Measurements from ENCODE around the gene CCDC88B. TPM values are rescaled to one million over a fixed set of nuclear protein-coding genes. Genes with fewer than 3 reads are reported as not detected.

The CCDC88B gene
- total RNA-seq, 1 experiment from 2014 or later: 3.6 TPM

GRCh38 chr11:64304032-64304315, 36.0 kb upstream of the CCDC88B start:
- peaks cover 26% of the 10 kb centered on the region for H3K4me1 ChIP-seq
- DNase-seq: no peak
- intact Hi-C loops (cut with micrococcal nuclease; ENCODE audit: unreplicated experiment): loop anchor here (1.0 to 2.0 kb wide), 3 partner anchors 19 to 63 kb away; partner anchors contain the start of genes BAD, FKBP2, GPR137 and PLCB3
- POLR2A ChIA-PET: interaction anchor here (0.6 to 3.5 kb wide), 7 partner anchors 13 to 1472 kb away, joined by 4 to 86 read pairs (median 9); partner anchors contain the start of genes FKBP2, NUDT22, PRDX5 and STX5
- peaks cover 3% of the 10 kb centered on the region; the same call in 1 of the 2 replicates for H3K36me3 ChIP-seq (ENCODE audit: control insufficient read depth, insufficient read depth, low read length)
- H3K4me3 Mint-ChIP-seq (ENCODE audit: unreplicated experiment): peak overlapping the region; percentile 97
- H3K4me3 ChIP-seq (ENCODE audit: low read depth, low read length): peak overlapping the region; percentile 65
- CTCF ChIA-PET: interaction anchor here (0.7 to 5.8 kb wide), 14 partner anchors 11 to 805 kb away, joined by 3 to 61 read pairs (median 8); partner anchors contain the start of genes BAD, FKBP2, GPR137 and NUDT22
- H3K36me3 Mint-ChIP-seq (ENCODE audit: insufficient read depth, unreplicated experiment): peaks cover 44% of the 10 kb centered on the region
- no peaks in the 10 kb centered on the region for H3K27me3 ChIP-seq (replicated peaks; ENCODE audit: control insufficient read depth, insufficient read depth, low read length)
- no peak for TF ChIP-seq CTCF (IDR thresholded peaks at IDR 0.05; ENCODE audit: insufficient read depth in 1 of 2, low read depth in 1 of 2, low read length in 1 of 2, severe bottlenecking in 1 of 2, unreplicated experiment in 1 of 2)
- H3K9me3 ChIP-seq: no peaks in the 10 kb centered on the region
- H3K4me1 Mint-ChIP-seq (ENCODE audit: low read depth, unreplicated experiment): peaks cover 9% of the 10 kb centered on the region
- no peaks in the 10 kb centered on the region for H3K9me3 Mint-ChIP-seq (ENCODE audit: unreplicated experiment)
- H3K27me3 Mint-ChIP-seq (ENCODE audit: insufficient read depth, unreplicated experiment): no peaks in the 10 kb centered on the region
- no TSS peak for BruUV-seq (replicated peaks)
- H3K27ac Mint-ChIP-seq (ENCODE audit: unreplicated experiment): peak overlapping the region; percentile 99

- BruUV-seq (replicated peaks): TSS peak; percentile 98
- H3K4me1 ChIP-seq: peaks cover 28% of the 10 kb centered on the region
- H3K27ac Mint-ChIP-seq (ENCODE audit: unreplicated experiment): peak overlapping the region; percentile 99
- ChIA-PET CTCF (interaction anchor here (0.5 to 5.8 kb wide), 25 partner anchors 8 to 805 kb away, joined by 3 to 61 read pairs (median 5); partner anchors contain the start of genes BAD, FKBP2, GPR137 and NUDT22), POLR2A (interaction anchor here (0.6 to 3.5 kb wide), 15 partner anchors 13 to 1639 kb away, joined by 3 to 86 read pairs (median 6); partner anchors contain the start of genes BAD, FKBP2, NUDT22 and PLCB3)
- no peaks in the 10 kb centered on the region for H3K9me3 Mint-ChIP-seq (ENCODE audit: unreplicated experiment)
- peak; percentile 93 to 95 for DNase-seq
- no peaks in the 10 kb centered on the region for H3K9me3 ChIP-seq
- H3K36me3 ChIP-seq (ENCODE audit: control insufficient read depth, insufficient read depth, low read length): peaks cover 3% of the 10 kb centered on the region; the same call in 1 of the 2 replicates
- H3K36me3 Mint-ChIP-seq (ENCODE audit: insufficient read depth, unreplicated experiment): peaks cover 44% of the 10 kb centered on the region
- no peaks in the 10 kb centered on the region for H3K27me3 ChIP-seq (replicated peaks; ENCODE audit: control insufficient read depth, insufficient read depth, low read length)
- intact Hi-C loops (cut with micrococcal nuclease; ENCODE audit: unreplicated experiment): loop anchor here (1.0 to 2.0 kb wide), 5 partner anchors 13 to 64 kb away; partner anchors contain the start of genes BAD, FKBP2, GPR137 and PLCB3
- H3K27me3 Mint-ChIP-seq (ENCODE audit: insufficient read depth, unreplicated experiment): no peaks in the 10 kb centered on the region
- peaks cover 9% of the 10 kb centered on the region for H3K4me1 Mint-ChIP-seq (ENCODE audit: low read depth, unreplicated experiment)
- peak overlapping the region; percentile 65 for H3K4me3 ChIP-seq (ENCODE audit: low read depth, low read length)
- H3K4me3 Mint-ChIP-seq (ENCODE audit: unreplicated experiment): peak overlapping the region; percentile 97
- TF ChIP-seq CTCF (IDR thresholded peaks at IDR 0.05; ENCODE audit: insufficient read depth in 1 of 2, low read depth in 1 of 2, low read length in 1 of 2, severe bottlenecking in 1 of 2, unreplicated experiment in 1 of 2): peak; percentile 87 to 97
These were observed 35.5 kb upstream of the CCDC88B start for GRCh38 chr11:64304316-64305072.

DNA sequence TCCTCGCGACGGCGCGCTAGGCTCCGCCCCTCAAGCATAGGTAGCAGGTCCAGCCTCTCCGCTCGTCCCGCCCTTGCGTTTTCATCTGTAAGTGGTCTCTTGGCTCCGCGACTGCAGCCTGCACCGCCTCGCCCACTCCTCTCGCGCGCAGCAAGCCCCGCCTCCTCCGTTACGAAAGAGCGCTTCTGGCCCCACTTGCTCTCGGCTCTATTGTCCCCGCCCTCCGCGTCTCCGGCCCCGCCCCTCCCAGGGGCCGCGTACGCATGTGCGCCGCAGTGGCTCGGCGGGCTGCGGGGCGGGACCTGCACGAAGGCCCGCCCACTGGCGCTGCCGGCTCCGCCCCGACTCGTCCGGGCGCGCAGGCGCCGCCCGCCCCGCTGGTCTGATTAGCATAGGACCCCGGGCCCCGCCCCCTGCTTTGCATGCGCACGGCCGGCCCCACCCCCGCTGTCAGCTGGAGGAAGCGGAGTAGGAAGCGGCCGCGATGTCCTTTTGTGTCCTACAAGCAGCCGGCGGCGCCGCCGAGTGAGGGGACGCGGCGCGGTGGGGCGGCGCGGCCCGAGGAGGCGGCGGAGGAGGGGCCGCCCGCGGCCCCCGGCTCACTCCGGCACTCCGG, 34.8 kb upstream of the CCDC88B start, which contains the start of gene ESRRA:
ESRRA (plus strand) TSS at position 450 of the 616 bp plus-strand sequence. CDS start 1,656 bp downstream, outside the sequence.
- POLR2A ChIA-PET: interaction anchor here (0.6 to 3.5 kb wide), 15 partner anchors 12 to 1714 kb away, joined by 3 to 86 read pairs (median 6); partner anchors contain the start of genes BAD, FKBP2, PLCB3 and PRDX5
- TF ChIP-seq CTCF (IDR thresholded peaks at IDR 0.05; ENCODE audit: insufficient read depth in 1 of 2, low read depth in 1 of 2, low read length in 1 of 2, severe bottlenecking in 1 of 2, unreplicated experiment in 1 of 2): no peak
- no TSS peak for BruUV-seq (replicated peaks)
- Mint-ChIP-seq H3K36me3 (ENCODE audit: insufficient read depth, unreplicated experiment) (peaks cover 48% of the 10 kb centered on the region), H3K9me3 (ENCODE audit: unreplicated experiment) (no peaks in the 10 kb centered on the region), H3K27ac (ENCODE audit: unreplicated experiment) (peak within 1 kb of the TSS; percentile 99), H3K4me1 (ENCODE audit: low read depth, unreplicated experiment) (peaks cover 9% of the 10 kb centered on the region), H3K4me3 (ENCODE audit: unreplicated experiment) (peak within 1 kb of the TSS; percentile 97), H3K27me3 (ENCODE audit: insufficient read depth, unreplicated experiment) (no peaks in the 10 kb centered on the region)
- CTCF ChIA-PET: interaction anchor here (0.5 to 5.8 kb wide), 22 partner anchors 9 to 119 kb away, joined by 3 to 61 read pairs (median 5); partner anchors contain the start of genes BAD, FKBP2, GPR137 and NUDT22
- Histone ChIP-seq H3K36me3 (ENCODE audit: control insufficient read depth, insufficient read depth, low read length) (peaks cover 3% of the 10 kb centered on the region; the same call in 1 of the 2 replicates), H3K4me1 (peaks cover 28% of the 10 kb centered on the region), H3K27me3 (replicated peaks; ENCODE audit: control insufficient read depth, insufficient read depth, low read length) (no peaks in the 10 kb centered on the region), H3K9me3 (no peaks in the 10 kb centered on the region), H3K4me3 (ENCODE audit: low read depth, low read length) (peak within 1 kb of the TSS; percentile 65)
- peak; percentile 99 to 100 for DNase-seq
- intact Hi-C loops (cut with micrococcal nuclease; ENCODE audit: unreplicated experiment): loop anchor here (1.0 to 2.0 kb wide), 4 partner anchors 12 to 64 kb away; partner anchors contain the start of genes BAD, FKBP2, GPR137 and TRMT112

All from Caco-2 (cell line).